ENCODE measurements around the gene GRPEL2. TPM values are rescaled to one million over a fixed set of nuclear protein-coding genes. Genes with fewer than 3 reads are reported as not detected.

GRPEL2 gene
- total RNA-seq, 2 experiments from 2014 or later: 27.2 to 27.3 TPM

GRCh38 chr5:149325166-149325735 lies 20.0 kb upstream of the GRPEL2 start:
- ATAC-seq (no peak), DNase-seq (no peak)
- no peaks in the 10 kb centered on the region for H3K9me3 Mint-ChIP-seq (ENCODE audit: low read depth)
- H3K27ac Mint-ChIP-seq: no peak overlapping the region
- H3K4me3 Mint-ChIP-seq: no peak overlapping the region
- H3K27me3 Mint-ChIP-seq: no peaks in the 10 kb centered on the region
- H3K4me1 Mint-ChIP-seq: peaks cover 3% of the 10 kb centered on the region
- no peaks in the 10 kb centered on the region for H3K36me3 Mint-ChIP-seq
- CTCF ChIA-PET: interaction anchor here (0.6 to 16.9 kb wide), 4 partner anchors 10 to 117 kb away, joined by 3 to 245 read pairs (median 8); no protein-coding TSS in a partner anchor

DNA sequence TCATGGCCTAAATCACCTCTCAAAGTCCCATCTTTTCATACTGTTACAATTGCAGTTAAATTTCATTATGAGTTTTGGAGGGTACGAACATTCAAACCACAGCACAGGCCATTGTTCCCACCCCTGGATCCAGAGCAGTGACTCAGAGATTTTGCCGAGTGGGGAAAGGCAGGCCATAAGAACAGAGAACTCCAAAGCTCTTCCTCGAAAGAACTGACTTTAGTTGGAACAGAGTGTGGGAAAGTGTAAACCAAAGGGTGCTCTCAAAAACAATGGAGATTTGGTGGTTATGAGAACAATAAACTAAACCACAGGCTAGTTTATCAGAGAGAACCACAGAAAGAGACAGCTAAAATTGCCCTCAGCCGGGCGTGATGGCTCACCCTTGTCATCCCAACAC lies 19.4 kb upstream of the GRPEL2 start:
- DNase-seq (no peak), ATAC-seq (no peak)
- Mint-ChIP-seq H3K9me3 (ENCODE audit: low read depth) (no peaks in the 10 kb centered on the region), H3K27ac (no peak overlapping the region), H3K27me3 (no peaks in the 10 kb centered on the region), H3K4me3 (no peak overlapping the region), H3K36me3 (no peaks in the 10 kb centered on the region), H3K4me1 (peaks cover 2% of the 10 kb centered on the region)
- CTCF ChIA-PET: interaction anchor here (0.6 to 16.9 kb wide), 4 partner anchors 11 to 116 kb away, joined by 3 to 245 read pairs (median 8); no protein-coding TSS in a partner anchor

DNA sequence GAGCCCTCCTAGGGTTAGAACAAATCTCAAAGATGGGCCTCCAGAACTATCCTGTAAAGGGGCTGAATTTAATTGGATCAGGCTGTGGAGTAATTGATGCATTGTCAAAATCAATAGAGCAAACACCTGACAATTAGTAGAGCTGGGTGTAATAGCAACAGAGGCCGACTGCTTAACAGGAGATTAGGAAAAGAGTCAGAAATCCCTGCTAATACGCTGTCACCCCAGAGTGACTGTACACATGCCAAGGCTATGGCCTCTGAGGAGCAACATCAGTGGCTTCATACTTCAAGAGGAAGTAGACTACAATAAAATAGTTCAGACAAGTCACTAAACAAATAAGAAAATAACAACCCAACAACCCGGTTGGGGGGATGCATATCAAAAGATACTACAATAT lies 18.7 kb upstream of the GRPEL2 start:
- Mint-ChIP-seq H3K27me3 (no peaks in the 10 kb centered on the region), H3K4me1 (no peaks in the 10 kb centered on the region), H3K9me3 (ENCODE audit: low read depth) (no peaks in the 10 kb centered on the region), H3K4me3 (no peak overlapping the region), H3K36me3 (no peaks in the 10 kb centered on the region), H3K27ac (no peak overlapping the region)
- ATAC-seq (no peak), DNase-seq (no peak)
- CTCF ChIA-PET: interaction anchor here (16.9 kb wide), 1 partner anchor 43 kb away, joined by 245 read pairs; no protein-coding TSS in a partner anchor

DNA sequence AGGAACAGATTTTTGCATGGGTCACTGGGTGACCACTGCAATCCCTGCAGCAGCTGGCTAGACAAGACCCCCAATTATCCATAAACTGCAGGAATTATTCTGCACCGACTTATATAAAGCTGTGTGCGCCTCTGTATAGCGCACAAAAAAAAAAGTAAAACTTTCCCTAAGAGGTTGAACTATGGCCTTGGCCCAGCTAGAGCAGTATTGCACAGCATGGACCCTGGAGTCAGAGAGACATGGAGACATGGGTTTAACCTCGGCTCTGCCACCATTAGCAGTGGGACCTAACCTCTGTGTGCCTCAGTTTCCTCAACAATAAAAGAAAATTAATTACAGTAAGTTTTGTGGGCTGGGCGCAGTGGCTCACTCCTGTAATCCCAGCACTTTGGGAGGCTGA lies 17.1 kb upstream of the GRPEL2 start:
- Mint-ChIP-seq H3K4me3 (no peak overlapping the region), H3K9me3 (ENCODE audit: low read depth) (no peaks in the 10 kb centered on the region), H3K36me3 (no peaks in the 10 kb centered on the region), H3K4me1 (no peaks in the 10 kb centered on the region), H3K27me3 (no peaks in the 10 kb centered on the region), H3K27ac (no peak overlapping the region)
- no peak for ATAC-seq
- no peak for DNase-seq
- CTCF ChIA-PET: interaction anchor here (1.5 to 16.9 kb wide), 2 partner anchors 15 to 42 kb away, joined by 3 to 245 read pairs; no protein-coding TSS in a partner anchor

DNA sequence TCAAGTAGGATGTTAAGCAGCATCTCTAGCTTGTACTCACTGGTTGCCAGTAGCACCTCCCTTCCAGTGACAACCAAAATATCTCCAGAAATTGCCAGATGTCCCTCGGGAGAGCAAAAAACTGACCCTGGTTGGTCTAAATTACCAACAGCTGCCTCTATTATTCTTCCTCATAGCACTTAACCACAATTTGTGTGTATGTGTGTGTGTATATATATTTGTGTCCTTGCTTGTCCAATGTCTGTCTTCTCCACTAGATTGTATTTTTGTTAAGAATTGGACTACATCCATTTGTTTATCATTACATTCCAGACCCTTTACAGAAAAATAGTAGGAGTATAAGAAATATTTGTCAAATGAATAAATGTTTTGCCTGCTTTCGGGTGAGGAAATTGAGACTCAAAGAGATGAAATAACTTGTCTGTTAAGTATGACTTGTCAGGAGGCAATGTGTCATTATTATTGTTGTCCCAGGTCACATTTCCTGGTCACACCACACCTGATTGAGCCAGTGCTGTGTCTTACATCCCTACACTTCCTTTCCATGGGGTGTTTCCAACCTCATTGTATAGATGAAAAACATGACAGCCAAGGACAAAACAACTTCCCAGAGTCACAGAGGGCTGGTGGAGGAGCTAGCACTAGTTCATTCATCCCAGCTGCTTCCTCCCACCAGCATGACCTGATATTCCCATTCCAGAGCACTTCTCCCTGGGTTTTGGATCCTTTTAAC lies 11.4 kb upstream of the GRPEL2 start:
- CTCF ChIA-PET: interaction anchor here (0.9 to 1.5 kb wide), 5 partner anchors 9 to 109 kb away, joined by 3 to 4 read pairs (median 3); partner anchors contain the start of gene PCYOX1L
- no peak overlapping the region for H3K27ac Mint-ChIP-seq
- no peak overlapping the region for H3K4me3 Mint-ChIP-seq
- no peak for DNase-seq
- no peaks in the 10 kb centered on the region for H3K36me3 Mint-ChIP-seq
- peaks cover 6% of the 10 kb centered on the region for H3K27me3 Mint-ChIP-seq
- no peaks in the 10 kb centered on the region for H3K4me1 Mint-ChIP-seq
- H3K9me3 Mint-ChIP-seq (ENCODE audit: low read depth): no peaks in the 10 kb centered on the region
- no peak for ATAC-seq

- no peak overlapping the region for H3K27ac Mint-ChIP-seq
- H3K4me3 Mint-ChIP-seq: no peak overlapping the region
- CTCF ChIA-PET: interaction anchor here (0.9 to 10.0 kb wide), 2 partner anchors 31 to 37 kb away, joined by 3 to 107 read pairs; no protein-coding TSS in a partner anchor
- H3K9me3 Mint-ChIP-seq (ENCODE audit: low read depth): no peaks in the 10 kb centered on the region
- H3K4me1 Mint-ChIP-seq: no peaks in the 10 kb centered on the region
- no peak for DNase-seq
- peaks cover 6% of the 10 kb centered on the region for H3K27me3 Mint-ChIP-seq
- H3K36me3 Mint-ChIP-seq: no peaks in the 10 kb centered on the region
- no peak for ATAC-seq
These were observed 7.6 kb upstream of the GRPEL2 start for GRCh38 chr5:149337736-149338135.

- CTCF ChIA-PET: interaction anchor here (0.9 to 10.0 kb wide), 2 partner anchors 30 to 37 kb away, joined by 3 to 107 read pairs; no protein-coding TSS in a partner anchor
- H3K27me3 Mint-ChIP-seq: peaks cover 6% of the 10 kb centered on the region
- ATAC-seq: no peak
- H3K36me3 Mint-ChIP-seq: no peaks in the 10 kb centered on the region
- DNase-seq: no peak
- no peak overlapping the region for H3K27ac Mint-ChIP-seq
- H3K9me3 Mint-ChIP-seq (ENCODE audit: low read depth): no peaks in the 10 kb centered on the region
- H3K4me3 Mint-ChIP-seq: no peak overlapping the region
- H3K4me1 Mint-ChIP-seq: no peaks in the 10 kb centered on the region
These were observed 6.9 kb upstream of the GRPEL2 start for GRCh38 chr5:149338364-149338763.

DNA sequence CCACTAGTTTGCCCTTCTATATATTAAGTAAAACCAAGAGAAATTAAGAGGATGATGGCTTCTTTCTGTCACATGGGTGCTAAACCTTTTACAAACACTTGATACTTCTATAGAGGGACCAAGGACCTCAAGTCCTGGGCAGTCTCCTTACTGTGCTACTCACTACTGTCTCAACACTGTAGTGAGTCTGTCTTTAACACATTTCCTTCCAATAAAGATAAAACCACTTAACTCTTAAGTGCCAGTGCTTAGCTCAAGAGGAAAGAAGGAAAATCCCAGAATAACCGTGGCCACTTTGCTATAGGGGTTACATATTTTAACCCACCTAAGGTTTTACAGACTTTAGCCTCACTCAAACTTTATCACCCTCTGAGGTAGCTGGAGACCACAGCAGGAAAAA lies 4.4 kb upstream of the GRPEL2 start:
- Mint-ChIP-seq H3K27me3 (peaks cover 6% of the 10 kb centered on the region), H3K36me3 (peaks cover 2% of the 10 kb centered on the region), H3K4me3 (no peak overlapping the region), H3K9me3 (ENCODE audit: low read depth) (no peaks in the 10 kb centered on the region), H3K4me1 (peaks cover 13% of the 10 kb centered on the region), H3K27ac (no peak overlapping the region)
- DNase-seq: no peak
- no peak for ATAC-seq
- CTCF ChIA-PET: interaction anchor here (1.2 to 10.0 kb wide), 3 partner anchors 24 to 28 kb away, joined by 3 to 107 read pairs (median 9); no protein-coding TSS in a partner anchor

- no peaks in the 10 kb centered on the region for H3K9me3 Mint-ChIP-seq (ENCODE audit: low read depth)
- peaks cover 6% of the 10 kb centered on the region for H3K36me3 Mint-ChIP-seq
- CTCF ChIA-PET: interaction anchor here (1.0 to 10.0 kb wide), 4 partner anchors 9 to 223 kb away, joined by 3 to 107 read pairs (median 6); no protein-coding TSS in a partner anchor
- no peak overlapping the region for H3K4me3 Mint-ChIP-seq
- no peak for ATAC-seq
- no peak for DNase-seq
- H3K27ac Mint-ChIP-seq: no peak overlapping the region
- H3K27me3 Mint-ChIP-seq: peaks cover 6% of the 10 kb centered on the region
- H3K4me1 Mint-ChIP-seq: peaks cover 19% of the 10 kb centered on the region
These were observed 3.4 kb upstream of the GRPEL2 start for GRCh38 chr5:149341876-149342275.

GRCh38 chr5:149344151-149344550 lies 1.1 kb upstream of the GRPEL2 start:
- H3K36me3 Mint-ChIP-seq: peaks cover 27% of the 10 kb centered on the region
- no peaks in the 10 kb centered on the region for H3K9me3 Mint-ChIP-seq (ENCODE audit: low read depth)
- no peaks in the 10 kb centered on the region for H3K27me3 Mint-ChIP-seq
- peaks cover 41% of the 10 kb centered on the region for H3K4me1 Mint-ChIP-seq
- CTCF ChIA-PET: interaction anchor here (0.9 to 10.0 kb wide), 5 partner anchors 11 to 29 kb away, joined by 3 to 107 read pairs (median 5); partner anchors contain the start of gene PCYOX1L
- peak overlapping the region; percentile 33 for H3K27ac Mint-ChIP-seq
- no peak for DNase-seq
- peak overlapping the region; percentile 19 for H3K4me3 Mint-ChIP-seq
- no peak for ATAC-seq

DNA sequence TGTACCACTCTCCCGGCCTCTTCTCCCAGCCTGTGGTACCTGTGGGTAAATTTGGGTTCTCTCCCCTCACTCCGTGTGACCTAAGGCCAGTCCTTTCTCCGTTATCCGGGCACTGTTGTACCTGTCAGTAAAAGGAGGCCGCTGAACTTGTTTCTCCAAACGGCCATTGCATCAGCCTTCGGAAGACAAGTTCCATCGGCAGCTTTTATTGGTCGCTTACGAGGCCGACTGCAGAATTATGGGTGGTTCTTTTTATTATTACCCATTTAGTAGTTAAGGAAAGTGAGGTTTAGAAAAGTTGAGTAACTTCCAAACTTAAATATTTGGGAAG lies 558 bp downstream of the GRPEL2 start:
- ATAC-seq (peak; percentile 6), DNase-seq (peak; percentile 54)
- Mint-ChIP-seq H3K27ac (peak overlapping the region; percentile 95), H3K36me3 (peaks cover 44% of the 10 kb centered on the region), H3K4me1 (peaks cover 56% of the 10 kb centered on the region), H3K9me3 (ENCODE audit: low read depth) (no peaks in the 10 kb centered on the region), H3K27me3 (no peaks in the 10 kb centered on the region), H3K4me3 (peak overlapping the region; percentile 84)
- CTCF ChIA-PET: interaction anchor here (1.2 to 10.0 kb wide), 5 partner anchors 11 to 206 kb away, joined by 3 to 107 read pairs (median 4); partner anchors contain the start of gene PCYOX1L

GRCh38 chr5:149348518-149348917 lies 3.2 kb downstream of the GRPEL2 start:
- CTCF ChIA-PET: no interaction called here
- peak overlapping the region; percentile 86 for H3K27ac Mint-ChIP-seq
- H3K36me3 Mint-ChIP-seq: peaks cover 65% of the 10 kb centered on the region
- H3K4me3 Mint-ChIP-seq: peak overlapping the region; percentile 72
- peak; percentile 21 for ATAC-seq
- H3K4me1 Mint-ChIP-seq: peaks cover 78% of the 10 kb centered on the region
- no peak for DNase-seq
- H3K27me3 Mint-ChIP-seq: no peaks in the 10 kb centered on the region
- H3K9me3 Mint-ChIP-seq (ENCODE audit: low read depth): no peaks in the 10 kb centered on the region

GRCh38 chr5:149349382-149349781 lies 4.1 kb downstream of the GRPEL2 start:
- Mint-ChIP-seq H3K4me1 (peaks cover 78% of the 10 kb centered on the region), H3K36me3 (peaks cover 71% of the 10 kb centered on the region), H3K27ac (peak overlapping the region; percentile 86), H3K4me3 (no peak overlapping the region), H3K9me3 (ENCODE audit: low read depth) (no peaks in the 10 kb centered on the region), H3K27me3 (no peaks in the 10 kb centered on the region)
- ATAC-seq (no peak), DNase-seq (no peak)
- CTCF ChIA-PET: interaction anchor here (0.8 to 1.3 kb wide), 2 partner anchors 9 to 1561 kb away, joined by 3 to 4 read pairs; partner anchors contain the start of gene PCYOX1L

All from activated CD8-positive, alpha-beta memory T cell treated with anti-CD3 and anti-CD28 coated beads, Interleukin-2, amount 10 ng/mL, durations not matched to agents 7 days and 5 days (primary cell).